ENCODE data around the gene LRIG1.

Gene LRIG1

DNA sequence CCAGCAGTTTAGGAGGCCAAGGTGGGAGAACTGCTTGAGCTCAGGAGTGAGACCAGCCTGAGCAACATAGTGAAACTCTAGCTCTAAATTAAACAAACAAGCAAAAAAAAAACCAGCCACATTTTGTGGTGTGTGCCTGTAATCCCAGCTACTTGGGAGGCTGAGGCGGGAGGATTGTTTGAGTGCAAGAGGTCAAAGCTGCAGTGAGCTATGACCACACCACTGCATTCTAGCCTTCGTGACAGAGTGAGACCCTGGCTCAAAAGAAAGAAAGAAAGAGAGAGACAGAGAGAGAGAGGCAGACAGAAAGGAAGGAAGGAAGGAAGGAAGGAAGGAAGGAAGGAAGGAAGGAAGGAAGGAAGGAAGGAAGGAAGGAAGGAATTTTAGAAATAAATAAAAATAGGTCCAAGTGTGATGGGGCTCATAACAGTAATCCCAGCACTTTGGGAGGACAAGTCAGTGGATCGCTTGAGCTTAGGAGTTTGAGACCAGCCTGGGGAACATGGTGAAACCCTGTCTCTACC, 38.7 kb upstream of the LRIG1 start:
- H3K4me1 ChIP-seq (ENCODE audit: low read length): no peaks in the 10 kb centered on the region
- no peaks in the 10 kb centered on the region for H3K79me2 ChIP-seq (ENCODE audit: low read length)
- no peak overlapping the region for H3K4me3 ChIP-seq (ENCODE audit: low read length)
- no peak overlapping the region for H2AFZ ChIP-seq (ENCODE audit: low read length)
- DNase-seq: no peak
- TF ChIP-seq EZH2phosphoT487 (IDR thresholded peaks at IDR 0.05; ENCODE audit: low read length) (no peak), EZH2 (optimal IDR thresholded peaks at IDR 0.05; ENCODE audit: low read depth, low read length) (no peak)
- TF ChIP-seq, protein P1, sequence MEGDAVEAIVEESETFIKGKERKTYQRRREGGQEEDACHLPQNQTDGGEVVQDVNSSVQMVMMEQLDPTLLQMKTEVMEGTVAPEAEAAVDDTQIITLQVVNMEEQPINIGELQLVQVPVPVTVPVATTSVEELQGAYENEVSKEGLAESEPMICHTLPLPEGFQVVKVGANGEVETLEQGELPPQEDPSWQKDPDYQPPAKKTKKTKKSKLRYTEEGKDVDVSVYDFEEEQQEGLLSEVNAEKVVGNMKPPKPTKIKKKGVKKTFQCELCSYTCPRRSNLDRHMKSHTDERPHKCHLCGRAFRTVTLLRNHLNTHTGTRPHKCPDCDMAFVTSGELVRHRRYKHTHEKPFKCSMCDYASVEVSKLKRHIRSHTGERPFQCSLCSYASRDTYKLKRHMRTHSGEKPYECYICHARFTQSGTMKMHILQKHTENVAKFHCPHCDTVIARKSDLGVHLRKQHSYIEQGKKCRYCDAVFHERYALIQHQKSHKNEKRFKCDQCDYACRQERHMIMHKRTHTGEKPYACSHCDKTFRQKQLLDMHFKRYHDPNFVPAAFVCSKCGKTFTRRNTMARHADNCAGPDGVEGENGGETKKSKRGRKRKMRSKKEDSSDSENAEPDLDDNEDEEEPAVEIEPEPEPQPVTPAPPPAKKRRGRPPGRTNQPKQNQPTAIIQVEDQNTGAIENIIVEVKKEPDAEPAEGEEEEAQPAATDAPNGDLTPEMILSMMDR (IDR thresholded peaks at IDR 0.05; ENCODE audit: low read length): no peak
- H3F3A ChIP-seq (ENCODE audit: insufficient read depth, low read length): no peaks in the 10 kb centered on the region
- no peaks in the 10 kb centered on the region for H3K36me3 ChIP-seq (replicated peaks; ENCODE audit: insufficient read depth, low read length)
- H3K9ac ChIP-seq (ENCODE audit: low read length): no peak overlapping the region
- no peak overlapping the region for H3K27ac ChIP-seq (ENCODE audit: low read length)
- no peaks in the 10 kb centered on the region for H3K27me3 ChIP-seq (replicated peaks; ENCODE audit: insufficient read depth, low read length)
- H3K4me2 ChIP-seq (ENCODE audit: low read depth, low read length): no peak overlapping the region
- H4K20me1 ChIP-seq (ENCODE audit: insufficient read depth, low read length): no peaks in the 10 kb centered on the region
- H3K9me3 ChIP-seq (replicated peaks; ENCODE audit: insufficient read depth, low read length): no peaks in the 10 kb centered on the region
- no peaks in the 10 kb centered on the region for H3K9me2 ChIP-seq (replicated peaks; ENCODE audit: insufficient read depth, low read length)

GRCh38 chr3:66538390-66538789, 37.6 kb upstream of the LRIG1 start:
- Histone ChIP-seq H3K4me3 (ENCODE audit: low read length) (no peak overlapping the region), H3K27me3 (replicated peaks; ENCODE audit: insufficient read depth, low read length) (no peaks in the 10 kb centered on the region), H3K4me2 (ENCODE audit: low read depth, low read length) (no peak overlapping the region), H3F3A (ENCODE audit: insufficient read depth, low read length) (no peaks in the 10 kb centered on the region), H3K9me2 (replicated peaks; ENCODE audit: insufficient read depth, low read length) (no peaks in the 10 kb centered on the region), H3K79me2 (ENCODE audit: low read length) (no peaks in the 10 kb centered on the region), H3K4me1 (ENCODE audit: low read length) (no peaks in the 10 kb centered on the region), H3K9me3 (replicated peaks; ENCODE audit: insufficient read depth, low read length) (no peaks in the 10 kb centered on the region), H3K27ac (ENCODE audit: low read length) (no peak overlapping the region), H4K20me1 (ENCODE audit: insufficient read depth, low read length) (no peaks in the 10 kb centered on the region), H3K36me3 (replicated peaks; ENCODE audit: insufficient read depth, low read length) (no peaks in the 10 kb centered on the region), H2AFZ (ENCODE audit: low read length) (no peak overlapping the region), H3K9ac (ENCODE audit: low read length) (no peak overlapping the region)
- DNase-seq: no peak
- TF ChIP-seq EZH2 (optimal IDR thresholded peaks at IDR 0.05; ENCODE audit: low read depth, low read length): no peak
- no peak for TF ChIP-seq EZH2phosphoT487 (IDR thresholded peaks at IDR 0.05; ENCODE audit: low read length)
- TF ChIP-seq, protein P1 (IDR thresholded peaks at IDR 0.05; ENCODE audit: low read length): no peak

- Histone ChIP-seq H3K79me2 (ENCODE audit: low read length) (no peaks in the 10 kb centered on the region), H3K4me2 (ENCODE audit: low read depth, low read length) (no peak overlapping the region), H3K27me3 (replicated peaks; ENCODE audit: insufficient read depth, low read length) (no peaks in the 10 kb centered on the region), H3K9ac (ENCODE audit: low read length) (no peak overlapping the region), H3K9me2 (replicated peaks; ENCODE audit: insufficient read depth, low read length) (no peaks in the 10 kb centered on the region), H3K4me3 (ENCODE audit: low read length) (no peak overlapping the region), H3K36me3 (replicated peaks; ENCODE audit: insufficient read depth, low read length) (no peaks in the 10 kb centered on the region), H3K9me3 (replicated peaks; ENCODE audit: insufficient read depth, low read length) (no peaks in the 10 kb centered on the region), H2AFZ (ENCODE audit: low read length) (no peak overlapping the region), H4K20me1 (ENCODE audit: insufficient read depth, low read length) (no peaks in the 10 kb centered on the region), H3K27ac (ENCODE audit: low read length) (no peak overlapping the region), H3F3A (ENCODE audit: insufficient read depth, low read length) (no peaks in the 10 kb centered on the region), H3K4me1 (ENCODE audit: low read length) (no peaks in the 10 kb centered on the region)
- DNase-seq: no peak
- TF ChIP-seq EZH2 (optimal IDR thresholded peaks at IDR 0.05; ENCODE audit: low read depth, low read length): no peak
- TF ChIP-seq, protein P1 (IDR thresholded peaks at IDR 0.05; ENCODE audit: low read length): no peak
- no peak for TF ChIP-seq EZH2phosphoT487 (IDR thresholded peaks at IDR 0.05; ENCODE audit: low read length)
These were observed 36.9 kb upstream of the LRIG1 start for GRCh38 chr3:66537735-66538134.

Data from MM.1S (cell line).